Hepatocyte (in vitro differentiated cells): ENCODE data around the gene SLC4A11.

Experiments used
- EZH2 ChIP-seq: fragments of 200-600 bp; sonication (generic); IDR thresholded peaks from 2 replicates; pipeline ENCODE4 v1.6.1; 2016; ENCODE audit warnings: antibody characterized with exemption, mild to moderate bottlenecking, borderline replicate concordance
- TF ChIP-seq, protein P1 (sequence below): fragments of 200-600 bp; sonication (generic); IDR thresholded peaks from 2 replicates; pipeline ENCODE4 v1.5.1; 2016; ENCODE audit warnings: antibody characterized with exemption, mild to moderate bottlenecking; ENCODE audit not compliant: poor library complexity

DNA sequence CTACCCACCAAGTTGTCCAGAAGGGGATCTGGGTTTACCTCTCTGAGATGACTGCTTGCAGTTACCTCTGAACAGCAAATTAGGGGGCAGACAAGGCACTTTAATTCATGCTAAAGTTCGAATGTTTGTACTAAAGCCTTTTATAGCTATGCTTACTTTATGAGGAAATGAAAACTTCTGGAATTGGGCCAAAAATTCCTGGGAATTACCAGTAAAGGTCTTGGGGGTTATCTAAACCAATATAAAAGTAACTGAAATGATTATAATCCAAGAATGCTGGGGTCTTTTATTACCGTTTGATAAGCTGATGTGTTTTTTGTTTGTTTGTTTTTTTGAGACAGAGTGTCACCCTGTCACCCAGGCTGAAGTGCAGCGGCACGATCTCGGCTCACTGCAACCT lies 57.7 kb downstream of the SLC4A11 start:
- TF ChIP-seq, protein P1, sequence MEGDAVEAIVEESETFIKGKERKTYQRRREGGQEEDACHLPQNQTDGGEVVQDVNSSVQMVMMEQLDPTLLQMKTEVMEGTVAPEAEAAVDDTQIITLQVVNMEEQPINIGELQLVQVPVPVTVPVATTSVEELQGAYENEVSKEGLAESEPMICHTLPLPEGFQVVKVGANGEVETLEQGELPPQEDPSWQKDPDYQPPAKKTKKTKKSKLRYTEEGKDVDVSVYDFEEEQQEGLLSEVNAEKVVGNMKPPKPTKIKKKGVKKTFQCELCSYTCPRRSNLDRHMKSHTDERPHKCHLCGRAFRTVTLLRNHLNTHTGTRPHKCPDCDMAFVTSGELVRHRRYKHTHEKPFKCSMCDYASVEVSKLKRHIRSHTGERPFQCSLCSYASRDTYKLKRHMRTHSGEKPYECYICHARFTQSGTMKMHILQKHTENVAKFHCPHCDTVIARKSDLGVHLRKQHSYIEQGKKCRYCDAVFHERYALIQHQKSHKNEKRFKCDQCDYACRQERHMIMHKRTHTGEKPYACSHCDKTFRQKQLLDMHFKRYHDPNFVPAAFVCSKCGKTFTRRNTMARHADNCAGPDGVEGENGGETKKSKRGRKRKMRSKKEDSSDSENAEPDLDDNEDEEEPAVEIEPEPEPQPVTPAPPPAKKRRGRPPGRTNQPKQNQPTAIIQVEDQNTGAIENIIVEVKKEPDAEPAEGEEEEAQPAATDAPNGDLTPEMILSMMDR, result no peak
- TF ChIP-seq EZH2, result no peak
